ENCODE data around the gene MLF2.

The MLF2 gene

DNA sequence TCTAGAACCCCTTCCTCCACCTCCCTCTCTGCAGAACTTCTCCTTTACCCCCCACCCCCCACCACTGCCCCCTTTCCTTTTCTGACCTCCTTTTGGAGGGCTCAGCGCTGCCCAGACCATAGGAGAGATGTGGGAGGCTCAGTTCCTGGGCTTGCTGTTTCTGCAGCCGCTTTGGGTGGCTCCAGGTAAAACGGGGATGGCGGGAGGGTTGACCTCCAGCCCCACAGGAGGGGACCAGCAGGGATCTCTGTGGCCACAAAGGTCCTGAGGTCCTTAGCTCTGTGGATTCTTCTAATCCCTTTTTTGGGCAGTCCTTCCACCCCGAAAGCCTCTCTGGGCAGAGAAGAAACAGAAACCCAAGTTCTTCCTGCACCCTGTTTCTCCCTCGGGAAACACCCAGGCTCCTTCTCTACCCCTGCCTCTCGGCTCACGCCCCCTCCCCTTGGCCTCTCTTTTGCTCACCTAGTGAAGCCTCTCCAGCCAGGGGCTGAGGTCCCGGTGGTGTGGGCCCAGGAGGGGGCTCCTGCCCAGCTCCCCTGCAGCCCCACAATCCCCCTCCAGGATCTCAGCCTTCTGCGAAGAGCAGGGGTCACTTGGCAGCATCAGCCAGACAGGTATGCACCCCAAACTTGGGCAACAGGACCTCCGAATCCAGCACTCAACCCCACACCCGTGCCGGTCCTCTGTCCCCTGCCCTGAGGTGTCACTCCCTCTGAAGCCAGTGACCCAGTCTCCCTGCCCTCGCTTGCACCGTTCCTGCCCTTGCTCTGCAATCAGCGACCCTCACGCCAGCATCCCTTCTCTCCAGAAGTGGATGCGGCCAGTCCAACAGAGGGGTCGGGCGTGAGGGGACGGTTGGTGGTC lies 20.0 kb upstream of the MLF2 start:
- H3K4me1 Mint-ChIP-seq = peaks cover 26 to 62% of the 10 kb centered on the region in 2 donors
- no peak for ATAC-seq (replicated peaks)
- H3K27me3 Mint-ChIP-seq = peaks cover 79 to 92% of the 10 kb centered on the region in 2 donors
- no peak for DNase-seq
- no peaks in the 10 kb centered on the region for H3K9me3 Mint-ChIP-seq
- H3K27ac Mint-ChIP-seq = no peak overlapping the region
- peaks cover 0 to 3% of the 10 kb centered on the region in 2 donors for H3K36me3 Mint-ChIP-seq
- H3K4me3 Mint-ChIP-seq = peak overlapping the region; percentile 51 to 54

DNA sequence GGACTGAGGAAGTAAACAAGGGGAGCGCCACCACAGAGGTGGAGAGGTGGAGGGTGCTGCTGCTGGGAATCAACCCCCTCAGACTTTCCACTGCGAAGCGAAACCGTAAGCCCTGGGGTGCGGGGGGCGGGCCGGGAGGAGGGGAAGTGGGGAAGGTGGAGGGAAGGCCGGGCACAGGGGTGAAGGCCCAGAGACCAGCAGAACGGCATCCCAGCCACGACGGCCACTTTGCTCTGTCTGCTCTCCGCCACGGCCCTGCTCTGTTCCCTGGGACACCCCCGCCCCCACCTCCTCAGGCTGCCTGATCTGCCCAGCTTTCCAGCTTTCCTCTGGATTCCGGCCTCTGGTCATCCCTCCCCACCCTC lies 19.4 kb upstream of the MLF2 start, which contains the start of gene LAG3:
Gene LAG3 (plus strand): TSS at position 190 of the 365 bp plus-strand sequence. CDS start 333 bp downstream, outside the sequence.
- Mint-ChIP-seq H3K27me3 (peaks cover 79 to 92% of the 10 kb centered on the region in 2 donors), H3K27ac (no peak within 1 kb of the TSS), H3K4me3 (peak within 1 kb of the TSS; percentile 51 to 54), H3K36me3 (peaks cover 0 to 3% of the 10 kb centered on the region in 2 donors), H3K9me3 (no peaks in the 10 kb centered on the region), H3K4me1 (peaks cover 30 to 65% of the 10 kb centered on the region in 2 donors)
- DNase-seq = no peak
- ATAC-seq (replicated peaks) = peak; percentile 52 to 64

DNA sequence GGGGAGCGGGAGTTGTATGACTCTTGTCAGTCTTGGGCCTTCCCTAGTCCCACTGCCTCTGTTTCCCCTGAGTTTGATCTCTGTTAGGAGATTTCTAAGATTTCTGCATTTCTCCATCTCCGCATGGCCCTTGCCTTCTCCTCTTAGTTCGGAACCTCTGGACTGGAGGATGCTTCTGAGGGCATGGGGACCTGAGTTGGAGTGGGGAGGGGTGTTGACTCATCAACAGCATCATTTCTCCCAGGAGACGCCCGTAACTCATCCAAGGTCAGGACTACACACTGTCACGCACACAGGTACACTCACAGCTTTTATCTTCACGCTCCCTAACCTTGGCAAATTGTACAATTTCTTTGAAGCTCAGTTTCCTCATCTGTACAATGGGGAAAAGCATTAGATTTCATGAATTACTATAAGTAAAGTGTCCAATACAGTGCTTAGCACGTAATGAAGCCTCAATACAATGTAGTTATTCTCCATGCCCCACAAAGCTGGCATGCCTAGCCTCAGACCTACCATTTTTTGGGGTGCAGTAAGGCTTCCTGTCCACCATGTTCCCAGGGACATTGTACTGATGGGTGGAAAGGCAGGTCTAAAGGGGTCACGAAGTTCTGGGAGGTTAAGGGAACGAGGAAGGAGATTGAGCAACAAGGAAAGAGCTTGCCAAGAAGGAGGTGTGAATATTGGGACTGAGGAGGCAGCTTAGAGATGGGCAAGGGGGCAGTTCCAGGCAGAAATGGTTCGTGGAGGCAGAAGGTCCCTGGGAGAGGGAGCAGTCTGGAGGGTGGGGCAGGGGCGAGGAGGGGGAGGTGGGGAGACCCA lies 18.8 kb upstream of the MLF2 start:
- peaks cover 74 to 93% of the 10 kb centered on the region in 2 donors for H3K27me3 Mint-ChIP-seq
- ATAC-seq (replicated peaks) = no peak
- H3K4me3 Mint-ChIP-seq = peak overlapping the region; percentile 30 to 35

DNA sequence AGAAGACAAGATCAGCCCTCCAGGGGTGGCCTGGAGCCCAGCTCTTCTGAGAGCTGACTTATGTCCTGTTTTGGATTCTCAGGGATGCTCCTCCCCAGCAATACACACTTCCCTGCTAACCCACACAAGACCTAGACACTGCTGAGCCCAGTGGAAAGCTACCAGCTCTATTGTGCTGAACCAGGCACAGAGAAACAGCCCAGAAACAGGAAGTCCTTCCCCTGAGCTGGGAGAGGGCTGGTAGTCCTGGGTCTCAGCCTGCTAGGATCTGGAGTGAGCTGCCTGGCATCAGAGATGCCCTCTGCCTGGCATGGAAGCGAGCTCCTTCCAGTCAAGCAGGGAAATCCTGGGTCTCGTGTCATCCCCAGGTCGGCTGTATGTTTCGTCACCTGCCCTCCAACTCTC lies 18.2 kb upstream of the MLF2 start:
- H3K9me3 Mint-ChIP-seq = no peaks in the 10 kb centered on the region
- DNase-seq (no peak), ATAC-seq (replicated peaks) (peak; percentile 37 to 41)
- H3K4me1 Mint-ChIP-seq = peaks cover 34 to 64% of the 10 kb centered on the region in 2 donors
- peaks cover 67 to 87% of the 10 kb centered on the region in 2 donors for H3K27me3 Mint-ChIP-seq
- H3K36me3 Mint-ChIP-seq = peaks cover 0 to 1% of the 10 kb centered on the region in 2 donors
- H3K4me3 Mint-ChIP-seq = no peak overlapping the region
- peak overlapping the region; percentile 37 for H3K27ac Mint-ChIP-seq

More for the DNA sequence above, 18.8 kb upstream of the MLF2 start:
- Mint-ChIP-seq H3K4me1 (peaks cover 34 to 70% of the 10 kb centered on the region in 2 donors), H3K9me3 (no peaks in the 10 kb centered on the region), H3K27ac (no peak overlapping the region), H3K36me3 (peaks cover 0 to 3% of the 10 kb centered on the region in 2 donors)
- no peak for DNase-seq

DNA sequence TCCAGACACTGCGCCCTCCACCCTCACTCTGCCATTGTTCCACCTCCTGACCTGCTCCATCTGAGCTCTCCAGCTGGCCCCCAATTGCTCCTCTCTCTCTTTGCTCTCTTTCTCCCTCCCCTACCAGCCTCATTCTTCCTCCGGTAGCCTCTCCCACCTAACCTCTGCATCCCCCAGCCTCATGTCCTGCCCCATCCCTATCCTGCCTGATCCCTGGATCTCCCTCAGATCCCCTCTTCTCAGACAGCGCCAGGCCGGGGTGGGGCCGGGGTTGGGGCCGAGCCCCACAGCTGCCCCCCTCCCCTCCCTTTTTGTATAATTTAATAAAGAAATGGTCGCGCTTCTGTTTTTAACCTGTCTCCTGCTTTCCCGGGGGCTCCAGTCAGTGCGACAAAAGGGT lies 17.7 kb upstream of the MLF2 start:
- Mint-ChIP-seq H3K36me3 (peaks cover 0 to 1% of the 10 kb centered on the region in 2 donors), H3K9me3 (no peaks in the 10 kb centered on the region), H3K4me1 (peaks cover 34 to 64% of the 10 kb centered on the region in 2 donors), H3K27ac (no peak overlapping the region), H3K4me3 (no peak overlapping the region), H3K27me3 (peaks cover 66 to 85% of the 10 kb centered on the region in 2 donors)
- DNase-seq (no peak), ATAC-seq (replicated peaks) (no peak)

DNA sequence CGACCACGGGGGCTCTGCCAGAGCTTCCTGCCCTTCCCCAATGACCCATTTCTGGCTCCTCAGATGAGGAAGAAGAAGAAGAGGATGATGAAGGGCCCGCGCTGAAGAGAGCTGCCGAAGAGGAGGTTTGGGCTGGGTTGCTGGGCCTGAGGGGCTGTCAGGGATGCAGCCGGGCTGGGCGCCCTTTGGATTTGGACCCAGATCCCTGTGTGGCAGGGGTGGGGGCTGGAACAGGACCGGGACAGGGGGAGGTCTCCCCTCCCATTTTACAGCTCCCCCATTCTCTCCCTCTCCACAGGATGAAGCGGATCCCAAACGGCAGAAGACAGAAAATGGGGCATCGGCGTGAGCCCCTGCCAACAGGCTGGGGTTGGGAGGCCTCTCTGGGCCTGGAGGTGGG lies 17.2 kb upstream of the MLF2 start:
- ATAC-seq (replicated peaks) (no peak), DNase-seq (no peak)
- Mint-ChIP-seq H3K27ac (no peak overlapping the region), H3K27me3 (peaks cover 66 to 85% of the 10 kb centered on the region in 2 donors), H3K4me3 (no peak overlapping the region), H3K9me3 (no peaks in the 10 kb centered on the region), H3K36me3 (peaks cover 0 to 1% of the 10 kb centered on the region in 2 donors), H3K4me1 (peaks cover 38 to 64% of the 10 kb centered on the region in 2 donors)

DNA sequence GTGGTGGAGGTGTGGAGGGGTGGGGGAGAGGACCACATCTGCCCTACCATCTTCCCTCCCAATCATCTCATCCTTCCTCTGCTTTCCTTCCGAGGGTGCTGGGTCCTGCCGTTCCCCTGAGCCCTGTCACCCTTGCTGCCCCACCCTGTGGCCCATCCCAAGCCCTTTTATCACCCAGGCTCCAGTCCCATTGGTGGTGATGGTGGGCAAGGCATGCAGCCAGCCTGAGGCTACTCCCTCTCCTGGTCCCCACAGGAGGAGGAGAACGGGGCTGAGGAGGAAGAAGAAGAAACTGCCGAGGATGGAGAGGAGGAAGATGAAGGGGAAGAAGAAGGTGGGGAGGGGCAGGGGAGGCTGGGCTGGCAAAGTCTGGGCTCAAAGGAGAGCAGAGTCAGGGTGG lies 16.7 kb upstream of the MLF2 start:
- Mint-ChIP-seq H3K36me3 (peaks cover 0 to 1% of the 10 kb centered on the region in 2 donors), H3K27ac (no peak overlapping the region), H3K4me3 (no peak overlapping the region), H3K27me3 (peaks cover 64 to 85% of the 10 kb centered on the region in 2 donors), H3K9me3 (no peaks in the 10 kb centered on the region), H3K4me1 (peaks cover 37 to 64% of the 10 kb centered on the region in 2 donors)
- ATAC-seq (replicated peaks) (no peak), DNase-seq (no peak)

DNA sequence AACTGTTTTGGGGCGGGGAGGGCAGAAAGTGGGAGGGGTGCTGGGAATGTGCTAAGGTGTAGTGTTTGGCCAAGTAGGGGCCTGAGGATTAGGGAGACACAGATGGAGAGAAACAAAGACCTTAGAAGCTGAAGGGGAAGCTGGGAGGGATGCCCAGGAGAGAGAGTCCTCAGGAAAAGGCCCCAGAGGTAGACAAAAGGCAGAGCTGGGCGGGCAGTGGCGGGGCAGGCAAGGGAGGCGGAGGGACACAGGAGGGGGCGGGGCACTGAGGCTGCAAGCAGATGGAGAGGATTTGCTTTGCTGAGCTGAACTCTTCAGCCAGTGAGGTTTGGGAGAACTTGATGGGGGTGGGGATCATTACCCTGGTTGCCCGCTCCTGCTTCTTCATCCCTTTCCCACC lies 16.0 kb upstream of the MLF2 start:
- ATAC-seq (replicated peaks) = no peak
- Mint-ChIP-seq H3K4me1 (peaks cover 42 to 69% of the 10 kb centered on the region in 2 donors), H3K27ac (no peak overlapping the region), H3K27me3 (peaks cover 64 to 85% of the 10 kb centered on the region in 2 donors), H3K4me3 (no peak overlapping the region), H3K36me3 (peaks cover 0 to 1% of the 10 kb centered on the region in 2 donors), H3K9me3 (peaks cover 0 to 2% of the 10 kb centered on the region in 2 donors)
- DNase-seq = no peak

DNA sequence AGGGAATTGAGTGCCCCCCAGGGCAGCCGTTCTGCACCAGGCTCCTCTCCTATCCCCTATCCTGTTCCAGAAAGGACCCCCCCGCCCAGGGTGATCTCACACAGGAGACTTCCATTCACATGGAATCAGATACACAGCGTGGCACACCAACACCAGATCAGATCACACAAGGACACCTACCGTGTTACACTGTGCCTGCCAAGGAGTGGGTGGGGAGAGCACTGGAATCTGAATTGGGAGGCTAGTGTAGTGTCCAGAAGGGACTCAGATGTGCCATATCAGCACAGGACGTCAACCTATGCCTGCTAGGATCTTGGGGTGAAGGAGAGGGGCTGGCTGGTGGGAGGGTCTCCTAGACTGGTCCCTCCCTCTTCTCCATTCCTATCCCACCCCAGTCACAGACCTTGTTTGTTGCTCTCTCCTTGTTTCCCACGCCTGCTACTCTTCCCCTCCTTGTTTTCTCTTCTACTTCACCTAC lies 15.5 kb upstream of the MLF2 start:
- DNase-seq = no peak
- no peak overlapping the region for H3K27ac Mint-ChIP-seq
- no peak overlapping the region for H3K4me3 Mint-ChIP-seq
- H3K4me1 Mint-ChIP-seq = peaks cover 43 to 70% of the 10 kb centered on the region in 2 donors
- H3K36me3 Mint-ChIP-seq = peaks cover 0 to 1% of the 10 kb centered on the region in 2 donors
- ATAC-seq (replicated peaks) = no peak
- peaks cover 64 to 81% of the 10 kb centered on the region in 2 donors for H3K27me3 Mint-ChIP-seq
- H3K9me3 Mint-ChIP-seq = peaks cover 0 to 2% of the 10 kb centered on the region in 2 donors

DNA sequence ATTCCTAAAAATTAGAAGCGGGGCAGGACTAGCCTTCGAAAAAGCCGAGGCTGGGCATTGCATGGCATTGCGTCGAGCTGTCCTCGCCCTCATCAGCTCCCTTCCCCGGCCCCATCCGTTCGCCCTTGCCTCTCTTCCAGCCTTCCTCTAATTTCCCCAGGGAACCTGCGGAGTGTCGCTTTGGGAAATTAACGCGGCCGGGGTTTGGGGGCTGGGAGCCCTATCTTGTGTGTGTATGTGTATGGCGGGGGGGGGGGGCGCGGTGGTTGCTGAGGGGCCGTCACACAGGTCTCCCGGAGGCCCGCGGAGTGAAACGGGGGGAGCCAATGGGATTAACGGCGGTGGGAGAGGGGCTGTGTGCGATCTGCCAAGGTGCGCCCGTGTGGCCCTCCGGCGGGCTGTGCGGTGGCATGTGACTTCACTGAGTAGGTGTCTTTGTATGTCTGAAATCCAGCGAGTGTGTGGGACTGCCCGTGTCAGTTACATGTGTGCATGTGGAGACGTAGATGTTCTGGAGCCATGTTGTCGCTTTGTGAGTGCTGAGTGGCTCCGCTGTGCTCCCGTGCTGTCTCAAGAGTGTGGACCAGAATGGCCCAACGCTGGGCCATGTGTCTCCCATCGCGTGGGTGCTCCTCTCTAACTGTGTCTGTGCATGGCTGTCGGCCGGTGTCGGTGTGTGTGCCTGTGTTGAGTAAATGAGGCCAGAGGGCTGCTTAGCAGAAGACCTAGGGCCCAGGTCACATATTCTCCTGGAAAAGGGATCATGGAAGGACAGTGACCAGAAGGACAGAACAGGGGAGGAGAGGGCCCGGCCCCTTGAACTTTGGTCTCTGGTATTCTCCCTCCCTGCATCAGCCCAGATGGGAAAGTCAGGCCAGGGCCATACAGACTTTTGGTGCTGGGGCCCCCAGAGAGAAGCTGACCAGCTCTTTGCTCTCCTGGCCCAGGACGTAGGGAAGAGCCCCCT lies 14.7 kb upstream of the MLF2 start:
- Mint-ChIP-seq H3K27me3 (peaks cover 60 to 80% of the 10 kb centered on the region in 2 donors), H3K27ac (peak overlapping the region; percentile 81), H3K4me1 (peaks cover 38 to 62% of the 10 kb centered on the region in 2 donors), H3K9me3 (peaks cover 0 to 2% of the 10 kb centered on the region in 2 donors), H3K4me3 (peak overlapping the region; percentile 90 to 94), H3K36me3 (peaks cover 0 to 1% of the 10 kb centered on the region in 2 donors)
- ATAC-seq (replicated peaks) (no peak), DNase-seq (no peak)

DNA sequence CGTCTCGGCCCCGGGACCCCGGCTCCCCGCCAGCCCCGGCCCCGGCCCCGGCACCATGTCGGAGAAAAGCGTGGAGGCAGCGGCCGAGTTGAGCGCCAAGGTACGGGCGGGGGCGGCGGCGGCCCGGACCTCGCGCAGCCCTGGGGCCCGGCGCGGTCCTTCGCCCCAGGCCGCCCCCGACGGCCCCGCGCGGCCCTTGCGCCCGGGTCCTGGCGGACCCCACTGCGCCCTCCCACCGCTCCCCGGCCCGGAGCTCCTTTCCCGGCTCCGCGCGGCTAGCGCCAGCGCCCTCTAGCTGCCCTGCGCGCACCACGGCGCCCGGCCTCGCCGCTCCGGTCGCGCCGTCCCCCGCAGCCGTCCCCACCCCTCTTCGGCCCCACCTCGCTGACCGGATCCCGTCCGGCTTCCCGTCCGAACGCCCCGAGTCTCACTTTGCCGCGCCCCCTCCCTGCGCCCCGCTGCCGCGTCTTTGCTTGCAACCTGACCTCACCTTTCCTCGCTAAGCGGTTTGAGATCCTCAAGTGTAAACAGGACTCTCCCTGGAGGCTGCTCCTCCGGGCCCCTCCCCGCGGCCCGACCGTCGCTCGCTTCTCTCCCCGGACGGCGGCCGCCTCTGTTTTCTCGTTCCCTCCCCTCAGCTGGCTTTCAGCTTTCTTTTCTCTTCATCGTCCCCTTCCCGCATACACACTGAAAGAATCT lies 13.9 kb upstream of the MLF2 start:
- peak; percentile 56 to 67 for ATAC-seq (replicated peaks)
- Mint-ChIP-seq H3K4me3 (peak overlapping the region; percentile 90 to 94), H3K36me3 (peaks cover 0 to 1% of the 10 kb centered on the region in 2 donors), H3K4me1 (peaks cover 35 to 53% of the 10 kb centered on the region in 2 donors), H3K27ac (peak overlapping the region; percentile 81), H3K27me3 (peaks cover 60 to 81% of the 10 kb centered on the region in 2 donors), H3K9me3 (peaks cover 0 to 2% of the 10 kb centered on the region in 2 donors)
- DNase-seq = no peak

DNA sequence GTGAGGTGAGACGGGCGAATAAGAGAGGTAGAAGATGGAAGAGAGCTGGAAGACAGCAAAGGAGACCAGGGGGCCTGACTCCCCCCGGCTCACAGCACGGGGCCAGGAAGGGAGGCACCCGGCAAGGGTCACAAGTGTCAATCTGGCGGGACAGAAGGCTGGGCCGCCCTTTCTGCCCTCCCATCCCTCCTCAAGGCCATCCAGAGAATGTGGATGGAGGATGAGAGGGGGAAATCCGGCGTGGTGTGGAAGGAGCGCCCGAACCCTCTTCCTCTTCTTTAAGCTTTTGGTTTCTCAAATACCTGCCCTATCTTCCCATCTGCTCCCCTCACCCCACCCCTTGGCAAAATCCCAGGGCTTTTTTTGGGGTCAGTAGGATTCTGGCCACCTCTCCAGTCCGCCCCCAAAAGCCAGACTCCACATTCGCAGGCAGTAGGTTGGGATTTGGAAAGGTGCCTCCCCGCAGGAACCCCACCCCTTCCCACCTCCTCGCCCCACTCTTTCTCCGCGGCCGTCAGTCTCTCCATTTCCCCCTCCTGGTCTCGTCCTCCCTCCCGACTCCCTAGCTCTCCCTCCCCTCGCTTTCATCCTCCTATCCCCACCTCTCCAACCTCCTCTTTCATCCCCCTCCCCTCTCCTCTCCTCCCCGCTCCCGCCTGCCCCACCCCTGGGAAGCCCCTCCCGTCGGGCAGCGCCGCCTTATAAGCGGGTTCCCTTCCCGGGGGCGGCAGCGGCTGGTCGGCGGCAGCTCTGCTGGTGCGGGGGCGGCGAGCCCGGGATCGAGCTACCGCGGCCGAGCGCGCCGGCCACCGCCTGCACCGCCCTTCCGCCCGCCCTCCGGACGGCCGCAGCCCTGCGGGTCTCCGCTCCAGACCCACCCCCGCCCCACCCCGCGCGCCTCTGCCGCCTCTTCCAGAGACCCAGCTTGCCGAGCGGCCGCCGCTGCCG lies 13.0 kb upstream of the MLF2 start, which contains the start of gene PTMS:
Gene PTMS (plus strand): TSS at position 730 of the 948 bp plus-strand sequence. CDS start 343 bp downstream, outside the sequence.
- peaks cover 0 to 1% of the 10 kb centered on the region in 2 donors for H3K36me3 Mint-ChIP-seq
- H3K4me3 Mint-ChIP-seq = peak within 1 kb of the TSS; percentile 90 to 94
- no peak for DNase-seq
- peaks cover 28 to 45% of the 10 kb centered on the region in 2 donors for H3K4me1 Mint-ChIP-seq
- H3K27ac Mint-ChIP-seq = peak within 1 kb of the TSS; percentile 81
- peaks cover 0 to 2% of the 10 kb centered on the region in 2 donors for H3K9me3 Mint-ChIP-seq
- ATAC-seq (replicated peaks) = peak; percentile 6 to 10
- H3K27me3 Mint-ChIP-seq = peaks cover 60 to 79% of the 10 kb centered on the region in 2 donors

All from stimulated activated naive B cell treated with anti-CD40 and anti-IgM and Interleukin-4, amounts not matched to agents 10 μg/mL and 1 μg/mL and 100 μg/mL, for 72 hours (primary cell).